Lower lobe of right lung (tissue), 2 donors: Measurements from ENCODE around the gene EIF3L. TPM values are rescaled to one million over a fixed set of nuclear protein-coding genes. Genes with fewer than 3 reads are reported as not detected.

Experiments used
- ATAC-seq, 2 donors: fragments of 200-7000 bp; cut with Tn5 transposase; one replicate each; pipeline ENCODE4 v1.9.1; 2020 to 2022; ENCODE audit warnings: mild to moderate bottlenecking in 2 of 2, moderate library complexity in 2 of 2
- DNase-seq: peaks from one replicate; pipeline ENCODE4 v3.0.0-alpha.2; 2020
- H3K27ac ChIP-seq: fragments of 200-600 bp; one replicate; pipeline ENCODE4 v1.8.0; 2022
- H3K27me3 ChIP-seq: fragments of 200-600 bp; one replicate; pipeline ENCODE4 v1.8.0; 2022; ENCODE audit warnings: low read depth
- H3K36me3 ChIP-seq: fragments of 200-600 bp; one replicate; pipeline ENCODE4 v1.8.0; 2022; ENCODE audit warnings: mild to moderate bottlenecking
- H3K4me1 ChIP-seq: fragments of 200-600 bp; one replicate; pipeline ENCODE4 v1.8.0; 2022
- H3K4me3 ChIP-seq: fragments of 200-600 bp; one replicate; pipeline ENCODE4 v1.8.0; 2022; ENCODE audit warnings: mild to moderate bottlenecking
- H3K9me3 ChIP-seq: fragments of 200-600 bp; one replicate; pipeline ENCODE4 v1.8.0; 2022
- intact Hi-C: fragments of 100-400 bp; cut with DNase I; formaldehyde crosslinking; loops from one replicate; pipeline ENCODE4 v1.11.0; 2022
- microRNA-seq: library from miRNA; unstranded; fragments of <30 nt; microRNA quantifications from one replicate; pipeline ENCODE4 v1.2.0, GENCODE V29; 2020; ENCODE audit warnings: borderline number of aligned reads
- total RNA-seq: library from RNA; stranded (reverse); fragmentation: NEBNext Ultra II Directional; extraction: Animal tissue kit (Norgen Biotek cat#: 25700); gene quantifications from one replicate; pipeline ENCODE4 v1.2.1, GENCODE V29; 2021
- TF ChIP-seq, protein P1 (sequence below): fragments of 200-600 bp; IDR thresholded peaks from one replicate; pipeline ENCODE4 v1.8.0; 2022; ENCODE audit warnings: antibody characterized with exemption, mild to moderate bottlenecking
- donor health status: DM: no; HTN: yes; CAD: no; lungs with severe emphysema.

EIF3L gene
- total RNA-seq, 1 donor from 2014 or later: 385 TPM

- TF ChIP-seq, protein P1, sequence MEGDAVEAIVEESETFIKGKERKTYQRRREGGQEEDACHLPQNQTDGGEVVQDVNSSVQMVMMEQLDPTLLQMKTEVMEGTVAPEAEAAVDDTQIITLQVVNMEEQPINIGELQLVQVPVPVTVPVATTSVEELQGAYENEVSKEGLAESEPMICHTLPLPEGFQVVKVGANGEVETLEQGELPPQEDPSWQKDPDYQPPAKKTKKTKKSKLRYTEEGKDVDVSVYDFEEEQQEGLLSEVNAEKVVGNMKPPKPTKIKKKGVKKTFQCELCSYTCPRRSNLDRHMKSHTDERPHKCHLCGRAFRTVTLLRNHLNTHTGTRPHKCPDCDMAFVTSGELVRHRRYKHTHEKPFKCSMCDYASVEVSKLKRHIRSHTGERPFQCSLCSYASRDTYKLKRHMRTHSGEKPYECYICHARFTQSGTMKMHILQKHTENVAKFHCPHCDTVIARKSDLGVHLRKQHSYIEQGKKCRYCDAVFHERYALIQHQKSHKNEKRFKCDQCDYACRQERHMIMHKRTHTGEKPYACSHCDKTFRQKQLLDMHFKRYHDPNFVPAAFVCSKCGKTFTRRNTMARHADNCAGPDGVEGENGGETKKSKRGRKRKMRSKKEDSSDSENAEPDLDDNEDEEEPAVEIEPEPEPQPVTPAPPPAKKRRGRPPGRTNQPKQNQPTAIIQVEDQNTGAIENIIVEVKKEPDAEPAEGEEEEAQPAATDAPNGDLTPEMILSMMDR: peak; percentile 97
- Histone ChIP-seq H3K36me3 (peaks cover 50% of the 10 kb centered on the region), H3K27ac (peak overlapping the region; percentile 56), H3K27me3 (no peaks in the 10 kb centered on the region), H3K9me3 (no peaks in the 10 kb centered on the region), H3K4me3 (peak overlapping the region; percentile 6), H3K4me1 (peaks cover 47% of the 10 kb centered on the region)
- intact Hi-C loops: no loop called here
- DNase-seq (peak; percentile 94), ATAC-seq (peak; percentile 92 to 96)
Observed at GRCh38 chr22:37933711-37934376, 84.6 kb downstream of the EIF3L start.

Small RNA genes lying within 50 kb of the gene (microRNA-seq; reads per million reads assigned to microRNA genes)
- gene MIR659: not detected

Other genes with a start within 250 kb of the EIF3L start
- gene GGA1, start 240.6 kb upstream of the EIF3L start, total RNA-seq: 64.8 TPM
- 34.8 TPM for gene SH3BP1, start 209.8 kb upstream of the EIF3L start, total RNA-seq
- 3.9 TPM for gene PDXP, start 190.7 kb upstream of the EIF3L start, total RNA-seq
- 425 TPM for gene LGALS1, start 173.8 kb upstream of the EIF3L start, total RNA-seq
- gene NOL12, start 163.1 kb upstream of the EIF3L start, total RNA-seq: 23.0 TPM
- 78.8 TPM for gene TRIOBP, start 152.4 kb upstream of the EIF3L start, total RNA-seq
- gene GCAT, start 41.5 kb upstream of the EIF3L start, total RNA-seq: 7.1 TPM
- not detected for gene GALR3, start 26.0 kb upstream of the EIF3L start, total RNA-seq
- 18.3 TPM for gene ANKRD54, start 5.1 kb upstream of the EIF3L start, total RNA-seq
- 32.2 TPM for gene MICALL1, start 56.9 kb downstream of the EIF3L start, total RNA-seq
- 1.2 TPM for gene C22orf23, start 104.2 kb downstream of the EIF3L start, total RNA-seq
- 60.3 TPM for gene POLR2F, start 104.3 kb downstream of the EIF3L start, total RNA-seq
- not detected for gene SOX10, start 135.1 kb downstream of the EIF3L start, total RNA-seq
- gene PICK1, start 208.0 kb downstream of the EIF3L start, total RNA-seq: 35.4 TPM
- gene SLC16A8, start 234.8 kb downstream of the EIF3L start, total RNA-seq: 0.24 TPM